HCT116 (cell line): ENCODE data around the gene ASCC1.

ENCODE experiments used
- ELF1 ChIP-seq: IDR thresholded peaks from 2 replicates; pipeline ENCODE4 v1.6.1; 2012; ENCODE audit warnings: low read depth, borderline replicate concordance
- EZH2phosphoT487 ChIP-seq: fragments of 200-600 bp; IDR thresholded peaks from 2 replicates; pipeline ENCODE4 v1.6.1; 2018; ENCODE audit warnings: antibody characterized with exemption, borderline replicate concordance
- FOSL1 ChIP-seq: IDR thresholded peaks from 2 replicates; pipeline ENCODE4 v1.6.1; 2012; ENCODE audit warnings: low read depth
- POLR2A ChIP-seq: IDR thresholded peaks from 2 replicates; pipeline ENCODE4 v1.7.0; 2011; ENCODE audit warnings: borderline replicate concordance; ENCODE audit not compliant: insufficient read depth, insufficient read length; ENCODE audit errors: extremely low read depth
- POLR2AphosphoS5 ChIP-seq: IDR thresholded peaks from 2 replicates; pipeline ENCODE4 v1.6.1; 2011; ENCODE audit warnings: mild to moderate bottlenecking, low read depth, low read length, moderate library complexity
- RAD21 ChIP-seq: IDR thresholded peaks from 2 replicates; pipeline ENCODE4 v1.6.1; 2012; ENCODE audit warnings: low read depth, mild to moderate bottlenecking
- SIN3A ChIP-seq: IDR thresholded peaks from 2 replicates; pipeline ENCODE4 v1.6.1; 2012; ENCODE audit warnings: low read depth
- TF ChIP-seq, protein P1 (sequence below): IDR thresholded peaks from 2 replicates; pipeline ENCODE4 v1.6.1; 2012
- TF ChIP-seq, protein P2 (sequence below), 3 experiments: fragments of 200-600 bp in 1 of 3; sonication (generic) in 1 of 3; IDR thresholded peaks in 2 of 3; conservative IDR thresholded peaks in 1 of 3; 2 replicates each; pipeline ENCODE4 v1.5.1; 2012 to 2017; ENCODE audit warnings: low read depth in 2 of 3, low read length in 2 of 3, antibody characterized with exemption in 1 of 3, borderline replicate concordance in 1 of 3, control low read depth in 1 of 3, mild to moderate bottlenecking in 1 of 3, mixed read lengths in 1 of 3, mixed run types in 1 of 3, moderate library complexity in 1 of 3; ENCODE audit not compliant: insufficient read depth in 1 of 3
- TF ChIP-seq, protein P3 (sequence below): IDR thresholded peaks from 2 replicates; pipeline ENCODE4 v1.6.1; 2011; ENCODE audit warnings: mild to moderate bottlenecking, low read length, moderate library complexity; ENCODE audit not compliant: insufficient replicate concordance; ENCODE audit errors: extremely low read depth
- TF ChIP-seq, protein P4 (sequence below): IDR thresholded peaks from 2 replicates; pipeline ENCODE4 v1.6.1; 2012; ENCODE audit warnings: low read depth

DNA sequence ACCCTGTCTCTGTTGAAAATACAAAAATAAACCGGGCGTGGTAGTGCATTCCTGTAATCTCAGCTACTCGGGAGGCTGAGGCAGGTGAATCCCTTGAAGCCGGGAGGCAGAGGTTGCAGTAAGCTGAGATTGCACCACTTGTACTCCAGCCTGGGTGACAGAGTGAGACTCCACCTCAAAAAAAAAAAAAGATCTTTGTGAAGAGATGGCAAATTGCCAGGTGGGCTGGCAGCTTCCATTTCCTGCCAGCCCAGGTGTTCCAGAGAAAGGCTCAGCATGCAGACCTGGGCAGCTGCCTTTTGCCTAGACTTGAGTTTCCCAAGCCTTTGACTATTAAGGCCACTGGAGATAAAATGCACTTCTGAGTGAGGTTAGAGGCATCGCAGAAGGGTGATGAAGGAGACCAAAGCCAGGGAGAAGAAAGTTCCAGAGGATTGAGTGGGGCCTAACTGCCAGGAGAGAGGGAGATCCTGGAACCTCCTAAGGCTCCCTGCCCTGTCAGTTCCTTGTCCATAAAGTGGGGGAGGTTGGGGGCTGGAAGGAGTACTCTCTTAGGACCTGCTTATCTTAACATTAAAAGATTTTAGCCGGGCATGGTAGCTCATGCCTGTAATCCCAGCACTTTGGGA, 47.7 kb upstream of the ASCC1 start:
- no peak for TF ChIP-seq POLR2A
- TF ChIP-seq, protein P1, sequence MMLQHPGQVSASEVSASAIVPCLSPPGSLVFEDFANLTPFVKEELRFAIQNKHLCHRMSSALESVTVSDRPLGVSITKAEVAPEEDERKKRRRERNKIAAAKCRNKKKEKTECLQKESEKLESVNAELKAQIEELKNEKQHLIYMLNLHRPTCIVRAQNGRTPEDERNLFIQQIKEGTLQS, result no peak
- TF ChIP-seq, protein P2, sequence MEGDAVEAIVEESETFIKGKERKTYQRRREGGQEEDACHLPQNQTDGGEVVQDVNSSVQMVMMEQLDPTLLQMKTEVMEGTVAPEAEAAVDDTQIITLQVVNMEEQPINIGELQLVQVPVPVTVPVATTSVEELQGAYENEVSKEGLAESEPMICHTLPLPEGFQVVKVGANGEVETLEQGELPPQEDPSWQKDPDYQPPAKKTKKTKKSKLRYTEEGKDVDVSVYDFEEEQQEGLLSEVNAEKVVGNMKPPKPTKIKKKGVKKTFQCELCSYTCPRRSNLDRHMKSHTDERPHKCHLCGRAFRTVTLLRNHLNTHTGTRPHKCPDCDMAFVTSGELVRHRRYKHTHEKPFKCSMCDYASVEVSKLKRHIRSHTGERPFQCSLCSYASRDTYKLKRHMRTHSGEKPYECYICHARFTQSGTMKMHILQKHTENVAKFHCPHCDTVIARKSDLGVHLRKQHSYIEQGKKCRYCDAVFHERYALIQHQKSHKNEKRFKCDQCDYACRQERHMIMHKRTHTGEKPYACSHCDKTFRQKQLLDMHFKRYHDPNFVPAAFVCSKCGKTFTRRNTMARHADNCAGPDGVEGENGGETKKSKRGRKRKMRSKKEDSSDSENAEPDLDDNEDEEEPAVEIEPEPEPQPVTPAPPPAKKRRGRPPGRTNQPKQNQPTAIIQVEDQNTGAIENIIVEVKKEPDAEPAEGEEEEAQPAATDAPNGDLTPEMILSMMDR (IDR thresholded peaks at IDR 0.05 in 2 of 3, conservative IDR thresholded peaks at IDR 0.05 in 1 of 3; ENCODE audit: borderline replicate concordance in 1 of 3, insufficient read depth in 1 of 3, low read depth in 2 of 3, low read length in 2 of 3), result no peak
- TF ChIP-seq EZH2phosphoT487, result no peak
- TF ChIP-seq, protein P3, sequence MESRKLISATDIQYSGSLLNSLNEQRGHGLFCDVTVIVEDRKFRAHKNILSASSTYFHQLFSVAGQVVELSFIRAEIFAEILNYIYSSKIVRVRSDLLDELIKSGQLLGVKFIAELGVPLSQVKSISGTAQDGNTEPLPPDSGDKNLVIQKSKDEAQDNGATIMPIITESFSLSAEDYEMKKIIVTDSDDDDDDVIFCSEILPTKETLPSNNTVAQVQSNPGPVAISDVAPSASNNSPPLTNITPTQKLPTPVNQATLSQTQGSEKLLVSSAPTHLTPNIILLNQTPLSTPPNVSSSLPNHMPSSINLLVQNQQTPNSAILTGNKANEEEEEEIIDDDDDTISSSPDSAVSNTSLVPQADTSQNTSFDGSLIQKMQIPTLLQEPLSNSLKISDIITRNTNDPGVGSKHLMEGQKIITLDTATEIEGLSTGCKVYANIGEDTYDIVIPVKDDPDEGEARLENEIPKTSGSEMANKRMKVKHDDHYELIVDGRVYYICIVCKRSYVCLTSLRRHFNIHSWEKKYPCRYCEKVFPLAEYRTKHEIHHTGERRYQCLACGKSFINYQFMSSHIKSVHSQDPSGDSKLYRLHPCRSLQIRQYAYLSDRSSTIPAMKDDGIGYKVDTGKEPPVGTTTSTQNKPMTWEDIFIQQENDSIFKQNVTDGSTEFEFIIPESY, result no peak
- no peak for TF ChIP-seq SIN3A
- TF ChIP-seq, protein P4, sequence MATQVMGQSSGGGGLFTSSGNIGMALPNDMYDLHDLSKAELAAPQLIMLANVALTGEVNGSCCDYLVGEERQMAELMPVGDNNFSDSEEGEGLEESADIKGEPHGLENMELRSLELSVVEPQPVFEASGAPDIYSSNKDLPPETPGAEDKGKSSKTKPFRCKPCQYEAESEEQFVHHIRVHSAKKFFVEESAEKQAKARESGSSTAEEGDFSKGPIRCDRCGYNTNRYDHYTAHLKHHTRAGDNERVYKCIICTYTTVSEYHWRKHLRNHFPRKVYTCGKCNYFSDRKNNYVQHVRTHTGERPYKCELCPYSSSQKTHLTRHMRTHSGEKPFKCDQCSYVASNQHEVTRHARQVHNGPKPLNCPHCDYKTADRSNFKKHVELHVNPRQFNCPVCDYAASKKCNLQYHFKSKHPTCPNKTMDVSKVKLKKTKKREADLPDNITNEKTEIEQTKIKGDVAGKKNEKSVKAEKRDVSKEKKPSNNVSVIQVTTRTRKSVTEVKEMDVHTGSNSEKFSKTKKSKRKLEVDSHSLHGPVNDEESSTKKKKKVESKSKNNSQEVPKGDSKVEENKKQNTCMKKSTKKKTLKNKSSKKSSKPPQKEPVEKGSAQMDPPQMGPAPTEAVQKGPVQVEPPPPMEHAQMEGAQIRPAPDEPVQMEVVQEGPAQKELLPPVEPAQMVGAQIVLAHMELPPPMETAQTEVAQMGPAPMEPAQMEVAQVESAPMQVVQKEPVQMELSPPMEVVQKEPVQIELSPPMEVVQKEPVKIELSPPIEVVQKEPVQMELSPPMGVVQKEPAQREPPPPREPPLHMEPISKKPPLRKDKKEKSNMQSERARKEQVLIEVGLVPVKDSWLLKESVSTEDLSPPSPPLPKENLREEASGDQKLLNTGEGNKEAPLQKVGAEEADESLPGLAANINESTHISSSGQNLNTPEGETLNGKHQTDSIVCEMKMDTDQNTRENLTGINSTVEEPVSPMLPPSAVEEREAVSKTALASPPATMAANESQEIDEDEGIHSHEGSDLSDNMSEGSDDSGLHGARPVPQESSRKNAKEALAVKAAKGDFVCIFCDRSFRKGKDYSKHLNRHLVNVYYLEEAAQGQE, result no peak
- TF ChIP-seq POLR2AphosphoS5, result peak; percentile 65
- no peak for TF ChIP-seq ELF1
- no peak for TF ChIP-seq RAD21
- TF ChIP-seq FOSL1, result no peak
